Mesendoderm (in vitro differentiated cells): ENCODE measurements around the gene PEMT.

Source experiments
- DNase-seq: peaks from one replicate; pipeline ENCODE4 v3.0.0; 2013
- H2AK5ac ChIP-seq: 2 replicates; pipeline ENCODE4 v1.6.1; 2013; ENCODE audit warnings: low read length, inconsistent platforms
- H2BK120ac ChIP-seq: 2 replicates; pipeline ENCODE4 v1.6.1; 2013; ENCODE audit warnings: low read depth, mild to moderate bottlenecking, low read length, moderate library complexity, mixed read lengths
- H2BK15ac ChIP-seq: replicated peaks from 2 replicates; pipeline ENCODE4 v1.6.1; 2013; ENCODE audit warnings: low read depth, mild to moderate bottlenecking, moderate library complexity
- H2BK5ac ChIP-seq: 2 replicates; pipeline ENCODE4 v1.6.1; 2013; ENCODE audit warnings: low read length, inconsistent platforms
- H3K18ac ChIP-seq: 2 replicates; pipeline ENCODE4 v1.6.1; 2013; ENCODE audit warnings: mild to moderate bottlenecking, low read length, mixed read lengths
- H3K23ac ChIP-seq: one replicate; pipeline ENCODE4 v1.6.1; 2013; ENCODE audit warnings: low read length
- H3K27ac ChIP-seq: 2 replicates; pipeline ENCODE4 v1.5.1; 2013; ENCODE audit warnings: low read depth, mild to moderate bottlenecking, inconsistent platforms, low read length, moderate library complexity
- H3K27me3 ChIP-seq: 2 replicates; pipeline ENCODE4 v1.6.1; 2013; ENCODE audit warnings: low read length, control low read depth, mild to moderate bottlenecking, inconsistent platforms; ENCODE audit not compliant: insufficient read depth, poor library complexity
- H3K36me3 ChIP-seq: 2 replicates; pipeline ENCODE4 v1.6.1; 2013; ENCODE audit warnings: low read length, inconsistent platforms; ENCODE audit not compliant: control insufficient read depth, insufficient read depth
- H3K4ac ChIP-seq: one replicate; pipeline ENCODE4 v1.6.1; 2013; ENCODE audit warnings: low read depth, mild to moderate bottlenecking, low read length, moderate library complexity
- H3K4me1 ChIP-seq: 2 replicates; pipeline ENCODE4 v1.6.1; 2013; ENCODE audit warnings: low read depth, low read length, inconsistent platforms; ENCODE audit not compliant: control insufficient read depth
- H3K4me2 ChIP-seq: 2 replicates; pipeline ENCODE4 v1.6.1; 2013; ENCODE audit warnings: low read length
- H3K4me3 ChIP-seq: 2 replicates; pipeline ENCODE4 v1.5.1; 2013; ENCODE audit warnings: mild to moderate bottlenecking, low read length
- H3K56ac ChIP-seq: one replicate; pipeline ENCODE4 v1.6.1; 2013; ENCODE audit warnings: low read length
- H3K79me1 ChIP-seq: 2 replicates; pipeline ENCODE4 v1.6.1; 2013; ENCODE audit warnings: low read length, inconsistent platforms
- H3K79me2 ChIP-seq: 2 replicates; pipeline ENCODE4 v1.6.1; 2013; ENCODE audit warnings: mild to moderate bottlenecking, low read length; ENCODE audit not compliant: control insufficient read depth, insufficient read depth
- H3K9ac ChIP-seq: 2 replicates; pipeline ENCODE4 v1.6.1; 2013; ENCODE audit warnings: low read length, inconsistent platforms
- H4K5ac ChIP-seq: one replicate; pipeline ENCODE4 v1.6.1; 2013; ENCODE audit warnings: low read length
- H4K8ac ChIP-seq: one replicate; pipeline ENCODE4 v1.6.1; 2013; ENCODE audit warnings: low read depth, mild to moderate bottlenecking, control low read depth, low read length, moderate library complexity
- WGBS: extraction: QIAGEN DNeasy Blood & Tissue Kit; methylation state at CpG from one replicate; pipeline ENCODE4 v1.1.7; 2013; ENCODE audit warnings: low lambda C conversion rate, missing lambda C conversion rate; ENCODE audit not compliant: insufficient coverage; ENCODE audit errors: extremely low coverage; 5-methylcytosine and 5-hydroxymethylcytosine counted together

The PEMT gene

DNA sequence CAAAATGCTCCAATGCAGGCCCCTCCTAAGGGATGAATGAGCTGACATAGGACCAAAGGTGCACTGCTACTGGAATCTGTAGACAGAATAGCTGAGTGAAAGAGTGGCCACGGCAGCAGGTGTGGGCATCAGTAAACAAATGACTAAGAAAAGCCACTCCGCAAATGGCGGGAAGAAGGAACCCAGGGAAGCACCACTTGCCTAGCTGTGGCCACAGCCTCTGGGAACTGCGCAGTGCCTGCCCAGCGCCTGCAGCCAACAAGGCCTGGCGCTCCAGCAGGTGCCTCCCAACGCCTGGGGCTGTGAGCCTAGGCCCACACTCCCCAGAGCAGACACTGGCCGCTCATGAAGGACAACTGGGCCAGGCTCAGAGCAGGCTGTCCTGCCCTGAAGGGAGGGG lies 11.8 kb downstream of the PEMT start:
- H3K36me3 ChIP-seq = no peaks in the 10 kb centered on the region
- no CpG with 5 or more reads among the region's 8 CpGs for WGBS
- no peaks in the 10 kb centered on the region for H3K79me2 ChIP-seq

DNA sequence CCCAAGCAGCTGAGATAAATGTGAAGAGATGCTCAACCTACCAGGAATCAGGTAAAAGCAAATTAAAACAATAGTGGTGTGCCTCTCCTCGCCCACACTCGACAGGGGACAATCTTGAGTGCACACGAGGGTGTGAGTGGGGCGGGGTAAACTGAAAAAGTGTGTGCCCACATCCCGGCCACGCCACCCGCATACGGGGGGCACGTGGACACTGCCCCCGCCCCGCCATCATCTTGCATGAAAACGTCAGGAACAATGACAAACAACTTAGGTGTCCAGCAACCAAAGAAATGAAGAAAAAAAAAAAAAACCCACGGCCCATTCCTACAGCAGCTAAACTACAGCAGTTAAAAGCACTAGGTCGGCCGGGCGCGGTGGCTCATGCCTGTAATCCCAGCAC lies 14.1 kb downstream of the PEMT start:
- no peak overlapping the region for H4K5ac ChIP-seq

More for the DNA sequence above, 11.8 kb downstream of the PEMT start:
- no peaks in the 10 kb centered on the region for H3K27me3 ChIP-seq
- H2BK15ac ChIP-seq = no peak overlapping the region
- H2BK120ac ChIP-seq = no peak overlapping the region
- H3K4me1 ChIP-seq = no peaks in the 10 kb centered on the region
- no peak overlapping the region for H3K23ac ChIP-seq
- H3K27ac ChIP-seq = no peak overlapping the region
- H3K56ac ChIP-seq = no peak overlapping the region
- no peak overlapping the region for H3K4ac ChIP-seq
- H3K9ac ChIP-seq = no peak overlapping the region
- no peak overlapping the region for H3K4me2 ChIP-seq
- H2AK5ac ChIP-seq = no peak overlapping the region
- H3K4me3 ChIP-seq = no peak overlapping the region
- no peak overlapping the region for H4K5ac ChIP-seq
- no peak overlapping the region for H2BK5ac ChIP-seq
- no peak overlapping the region for H4K8ac ChIP-seq
- peaks cover 3% of the 10 kb centered on the region for H3K79me1 ChIP-seq
- DNase-seq = no peak
- no peak overlapping the region for H3K18ac ChIP-seq

DNA sequence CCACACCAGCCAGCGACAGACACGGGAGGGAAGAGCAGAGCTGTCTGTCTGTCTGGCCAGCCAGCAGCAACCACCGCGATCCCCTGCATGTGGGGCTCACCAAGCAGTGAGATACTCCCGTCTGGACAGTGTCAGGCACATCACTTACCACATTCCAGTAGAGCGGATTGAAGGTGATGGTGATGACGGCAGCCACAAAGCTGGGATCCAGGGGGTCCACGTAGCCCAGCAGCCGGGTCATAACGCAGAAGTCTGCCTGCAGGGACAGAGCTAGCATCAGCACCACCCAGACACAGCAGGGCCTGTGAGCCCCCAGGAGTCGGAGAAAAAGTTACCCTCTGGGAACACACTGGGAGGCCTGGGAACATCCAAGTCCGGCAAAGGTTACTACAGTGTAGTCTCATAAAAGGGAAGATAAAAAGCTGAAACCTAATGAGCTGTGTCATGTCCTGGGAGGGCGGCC lies 14.7 kb downstream of the PEMT start:
- Histone ChIP-seq H4K8ac (no peak overlapping the region), H3K56ac (no peak overlapping the region), H2BK15ac (no peak overlapping the region), H4K5ac (no peak overlapping the region), H3K4me2 (no peak overlapping the region), H3K79me1 (no peaks in the 10 kb centered on the region), H3K27ac (no peak overlapping the region), H3K36me3 (no peaks in the 10 kb centered on the region), H3K18ac (no peak overlapping the region), H2BK120ac (no peak overlapping the region), H3K79me2 (no peaks in the 10 kb centered on the region), H3K9ac (no peak overlapping the region), H3K4me3 (no peak overlapping the region), H3K23ac (no peak overlapping the region), H3K4ac (no peak overlapping the region), H2AK5ac (no peak overlapping the region), H3K27me3 (no peaks in the 10 kb centered on the region), H3K4me1 (no peaks in the 10 kb centered on the region), H2BK5ac (no peak overlapping the region)
- no CpG with 5 or more reads among the region's 13 CpGs for WGBS
- DNase-seq = no peak

More for the DNA sequence above, 14.1 kb downstream of the PEMT start:
- H3K9ac ChIP-seq = no peak overlapping the region
- no peak overlapping the region for H3K27ac ChIP-seq
- H3K79me2 ChIP-seq = no peaks in the 10 kb centered on the region
- H3K4me3 ChIP-seq = no peak overlapping the region
- no peak overlapping the region for H3K4me2 ChIP-seq
- no peak overlapping the region for H4K8ac ChIP-seq
- H3K4me1 ChIP-seq = no peaks in the 10 kb centered on the region
- H3K27me3 ChIP-seq = no peaks in the 10 kb centered on the region
- H3K56ac ChIP-seq = no peak overlapping the region
- H3K23ac ChIP-seq = no peak overlapping the region
- no peak overlapping the region for H2BK5ac ChIP-seq
- H3K79me1 ChIP-seq = no peaks in the 10 kb centered on the region
- no peak overlapping the region for H3K4ac ChIP-seq
- H3K18ac ChIP-seq = no peak overlapping the region
- H2BK120ac ChIP-seq = no peak overlapping the region
- WGBS = no CpG with 5 or more reads among the region's 17 CpGs
- no peak overlapping the region for H2AK5ac ChIP-seq
- no peaks in the 10 kb centered on the region for H3K36me3 ChIP-seq
- no peak overlapping the region for H2BK15ac ChIP-seq
- no peak for DNase-seq

DNA sequence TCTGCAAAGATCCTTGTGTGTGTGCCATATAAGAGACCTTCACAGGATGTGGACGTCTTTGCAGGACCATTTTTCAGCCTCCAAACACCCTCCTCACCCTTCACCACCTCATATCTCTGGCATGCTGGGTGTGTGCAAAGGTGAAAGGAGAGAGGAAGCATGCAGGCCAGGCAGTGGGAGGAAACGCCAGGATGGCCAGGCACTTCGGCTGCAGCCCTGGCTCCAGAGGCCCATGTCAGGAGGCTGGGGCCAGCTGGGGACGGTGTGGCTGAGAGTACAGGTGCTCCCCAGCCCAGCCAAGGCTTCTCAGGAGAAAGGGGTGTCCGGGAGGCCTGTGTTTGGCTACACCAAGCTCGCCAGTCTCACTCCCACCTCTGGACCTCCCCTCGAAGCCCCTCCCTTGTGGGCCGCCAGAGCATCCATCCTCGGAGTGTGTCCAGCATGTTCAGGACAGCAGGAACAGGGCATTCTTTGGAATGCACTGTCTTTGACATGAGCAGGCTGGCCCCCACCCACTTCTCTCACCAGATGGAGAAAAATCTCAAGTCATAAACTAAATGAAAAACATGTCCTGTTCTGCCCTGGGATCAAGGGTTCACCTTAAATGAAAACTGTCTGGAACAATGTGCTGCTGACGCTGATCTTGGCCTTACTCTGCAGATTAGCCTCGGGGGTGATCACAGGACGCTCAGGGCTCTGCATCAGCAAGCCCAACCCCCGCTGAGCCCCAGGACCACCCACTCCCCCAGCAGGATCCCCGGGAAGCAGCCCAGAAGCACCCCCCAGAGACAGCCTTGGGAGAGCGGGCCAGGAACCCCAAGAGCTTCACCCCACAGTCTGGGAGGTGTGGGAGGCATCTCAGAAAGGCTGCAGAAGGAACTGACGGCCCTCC lies 15.9 kb downstream of the PEMT start:
- Histone ChIP-seq H3K27me3 (no peaks in the 10 kb centered on the region), H3K4ac (no peak overlapping the region), H3K9ac (no peak overlapping the region), H3K4me1 (no peaks in the 10 kb centered on the region), H3K23ac (no peak overlapping the region), H3K36me3 (no peaks in the 10 kb centered on the region), H3K18ac (no peak overlapping the region), H4K8ac (no peak overlapping the region), H3K4me3 (no peak overlapping the region), H2BK5ac (no peak overlapping the region), H3K27ac (no peak overlapping the region), H3K4me2 (no peak overlapping the region), H2AK5ac (no peak overlapping the region), H4K5ac (no peak overlapping the region), H3K79me1 (no peaks in the 10 kb centered on the region), H3K79me2 (no peaks in the 10 kb centered on the region), H2BK15ac (no peak overlapping the region), H2BK120ac (no peak overlapping the region), H3K56ac (no peak overlapping the region)
- DNase-seq = no peak
- WGBS = no CpG with 5 or more reads among the region's 16 CpGs

DNA sequence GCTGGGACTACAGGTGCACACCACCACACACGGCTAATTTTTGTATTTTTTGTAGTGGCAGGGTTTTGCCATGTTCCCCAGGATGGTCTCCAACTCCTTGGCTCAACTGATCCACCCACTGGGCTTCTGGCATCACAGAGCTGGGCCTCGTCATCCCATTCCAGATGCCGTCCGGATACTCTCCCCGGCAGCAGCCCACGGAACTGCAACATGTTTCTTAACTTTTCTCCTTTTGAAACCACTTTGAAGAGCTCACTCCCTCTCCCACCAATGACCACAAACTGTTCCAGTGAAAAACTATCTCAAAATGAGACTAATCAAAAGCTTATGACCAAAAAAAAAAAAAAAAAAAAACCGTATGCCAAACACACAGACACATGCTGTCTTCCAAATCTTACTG lies 17.6 kb downstream of the PEMT start:
- Histone ChIP-seq H3K4ac (no peak overlapping the region), H3K18ac (no peak overlapping the region), H2BK15ac (no peak overlapping the region), H3K27me3 (no peaks in the 10 kb centered on the region), H3K4me2 (no peak overlapping the region), H3K4me3 (no peak overlapping the region), H3K23ac (no peak overlapping the region), H3K79me2 (no peaks in the 10 kb centered on the region), H3K56ac (no peak overlapping the region), H4K5ac (no peak overlapping the region), H3K4me1 (no peaks in the 10 kb centered on the region), H3K36me3 (no peaks in the 10 kb centered on the region), H4K8ac (no peak overlapping the region), H3K27ac (no peak overlapping the region), H3K9ac (no peak overlapping the region), H3K79me1 (no peaks in the 10 kb centered on the region), H2AK5ac (no peak overlapping the region), H2BK120ac (no peak overlapping the region), H2BK5ac (no peak overlapping the region)
- WGBS = no CpG with 5 or more reads among the region's 7 CpGs
- no peak for DNase-seq
